IMR-90 (cell line): ENCODE data around the gene CFAP61. TPM values are rescaled to one million over a fixed set of nuclear protein-coding genes. Genes with fewer than 3 reads are reported as not detected.

ENCODE experiments used
- ATAC-seq: fragments of 200-7000 bp; cut with Tn5 transposase; 2 replicates; pipeline ENCODE4 v1.9.1; 2020; ENCODE audit warnings: low read depth, mild to moderate bottlenecking, moderate library complexity
- BruUV-seq: library from RNA; stranded (reverse); fragments of 400-500 nt; replicated peaks from 2 replicates; lab custom pipeline; 2021; lab: Mats Ljungman, UMichigan
- CTCF ChIA-PET: fragments of 300-600 bp; formaldehyde crosslinking; extraction: SDS; loops from one replicate; lab custom pipeline; 2021; ENCODE audit warnings: antibody characterized with exemption; lab: Yijun Ruan, JAX
- POLR2A ChIA-PET: fragments of 300-600 bp; sonication (Branson Sonifier 250); formaldehyde crosslinking; loops from one replicate; lab custom pipeline; 2022; ENCODE audit warnings: antibody characterized with exemption; ENCODE audit not compliant: unreplicated experiment; lab: Charles Lee
- DNase-seq: peaks from one replicate; pipeline ENCODE4 v3.0.0; 2013
- H2AFZ ChIP-seq: replicated peaks from 2 replicates; pipeline ENCODE3; 2013; ENCODE audit warnings: low read length, mild to moderate bottlenecking; ENCODE audit not compliant: poor library complexity
- H2AK5ac ChIP-seq: 2 replicates; pipeline ENCODE4 v1.6.1; 2013; ENCODE audit warnings: low read depth, low read length, inconsistent platforms
- H2AK9ac ChIP-seq: replicated peaks from 2 replicates; pipeline ENCODE3; 2013; ENCODE audit warnings: mild to moderate bottlenecking, low read depth, low read length, moderate library complexity; ENCODE audit not compliant: poor library complexity
- H2BK120ac ChIP-seq: 2 replicates; pipeline ENCODE4 v1.6.1; 2013; ENCODE audit warnings: low read depth, low read length, inconsistent platforms
- H2BK15ac ChIP-seq: 3 replicates; pipeline ENCODE4 v1.6.1; 2013; ENCODE audit warnings: low read depth, low read length, inconsistent platforms
- H2BK20ac ChIP-seq: 2 replicates; pipeline ENCODE4 v1.6.1; 2013; ENCODE audit warnings: low read depth, mild to moderate bottlenecking, inconsistent platforms, low read length, moderate library complexity
- H2BK5ac ChIP-seq: 2 replicates; pipeline ENCODE4 v1.6.1; 2013; ENCODE audit warnings: mild to moderate bottlenecking, low read depth, low read length, inconsistent platforms; ENCODE audit not compliant: poor library complexity, severe bottlenecking
- H3K14ac ChIP-seq: replicated peaks from 2 replicates; pipeline ENCODE4 v1.6.1; 2013; ENCODE audit warnings: low read depth, low read length, inconsistent platforms
- H3K18ac ChIP-seq: 2 replicates; pipeline ENCODE4 v1.6.1; 2013; ENCODE audit warnings: low read depth, low read length, control low read depth
- H3K23ac ChIP-seq: 2 replicates; pipeline ENCODE4 v1.6.1; 2013; ENCODE audit warnings: low read depth, low read length, inconsistent platforms
- H3K27ac ChIP-seq: 2 replicates; pipeline ENCODE4 v1.5.1; 2013; ENCODE audit warnings: mild to moderate bottlenecking, control low read depth, low read length; ENCODE audit not compliant: insufficient read depth
- H3K27me3 ChIP-seq: 2 replicates; pipeline ENCODE4 v1.6.1; 2013; ENCODE audit warnings: low read length; ENCODE audit not compliant: control insufficient read depth, insufficient read depth
- H3K36me3 ChIP-seq: 2 replicates; pipeline ENCODE4 v1.6.1; 2013; ENCODE audit warnings: low read length, mixed read lengths; ENCODE audit not compliant: control insufficient read depth, insufficient read depth
- H3K4ac ChIP-seq: 2 replicates; pipeline ENCODE4 v1.6.1; 2013; ENCODE audit warnings: low read depth, low read length, inconsistent platforms
- H3K4me1 ChIP-seq: 2 replicates; pipeline ENCODE4 v1.6.1; 2013; ENCODE audit warnings: low read length, mixed read lengths; ENCODE audit not compliant: control insufficient read depth, insufficient read depth
- H3K4me2 ChIP-seq: 2 replicates; pipeline ENCODE4 v1.6.1; 2013; ENCODE audit warnings: low read depth, mild to moderate bottlenecking, control low read depth, low read length, moderate library complexity
- H3K4me3 ChIP-seq: 2 replicates; pipeline ENCODE4 v1.5.1; 2013; ENCODE audit warnings: low read depth, mild to moderate bottlenecking, control low read depth, low read length, moderate library complexity; ENCODE audit not compliant: insufficient read depth
- H3K56ac ChIP-seq: 2 replicates; pipeline ENCODE4 v1.6.1; 2013; ENCODE audit warnings: low read length, inconsistent platforms; ENCODE audit not compliant: insufficient read depth; ENCODE audit errors: extremely low read depth
- H3K79me1 ChIP-seq, 2 experiments: 2 replicates each; pipeline ENCODE4 v1.6.1; 2013; ENCODE audit warnings: low read length in 2 of 2, inconsistent platforms in 1 of 2, low read depth in 1 of 2
- H3K9ac ChIP-seq: 2 replicates; pipeline ENCODE4 v1.6.1; 2013; ENCODE audit warnings: low read depth, low read length, control low read depth
- H3K9me1 ChIP-seq: 2 replicates; pipeline ENCODE4 v1.6.1; 2013; ENCODE audit warnings: low read length, inconsistent platforms; ENCODE audit not compliant: insufficient read depth
- H3K9me3 ChIP-seq: 2 replicates; pipeline ENCODE4 v1.6.1; 2013; ENCODE audit warnings: low read length; ENCODE audit not compliant: control insufficient read depth, insufficient read depth
- H4K20me1 ChIP-seq: 2 replicates; pipeline ENCODE4 v1.6.1; 2013; ENCODE audit warnings: low read length, inconsistent platforms; ENCODE audit not compliant: insufficient read depth
- H4K5ac ChIP-seq: 2 replicates; pipeline ENCODE4 v1.6.1; 2013; ENCODE audit warnings: mild to moderate bottlenecking, low read depth, low read length, control low read depth
- H4K8ac ChIP-seq, 2 experiments: 2 replicates each; pipeline ENCODE4 v1.6.1; 2013; ENCODE audit warnings: low read depth in 2 of 2, low read length in 2 of 2, control low read depth in 1 of 2, inconsistent platforms in 1 of 2
- H4K91ac ChIP-seq: 2 replicates; pipeline ENCODE4 v1.6.1; 2013; ENCODE audit warnings: low read depth, low read length, inconsistent platforms; ENCODE audit not compliant: insufficient read depth
- BHLHE40 ChIP-seq: fragments of 150-350 bp; IDR thresholded peaks from 2 replicates; pipeline ENCODE4 v1.6.1; 2016; ENCODE audit warnings: mild to moderate bottlenecking, low read depth, low read length
- CHD1 ChIP-seq: IDR thresholded peaks from 2 replicates; pipeline ENCODE4 v1.6.1; 2012; ENCODE audit warnings: low read depth, low read length, improper control_type of control experiment
- MXI1 ChIP-seq: IDR thresholded peaks from 2 replicates; pipeline ENCODE4 v1.6.1; 2012; ENCODE audit warnings: low read depth, mild to moderate bottlenecking, low read length, moderate library complexity, borderline replicate concordance
- POLR2A ChIP-seq: IDR thresholded peaks from 2 replicates; pipeline ENCODE4 v1.6.1; 2012; ENCODE audit warnings: mild to moderate bottlenecking, low read depth, low read length
- RCOR1 ChIP-seq: IDR thresholded peaks from 2 replicates; pipeline ENCODE4 v1.6.1; 2012; ENCODE audit warnings: mild to moderate bottlenecking, low read length, improper control_type of control experiment; ENCODE audit not compliant: insufficient replicate concordance
- RFX5 ChIP-seq: IDR thresholded peaks from 2 replicates; pipeline ENCODE4 v1.8.0; 2012; ENCODE audit warnings: low read depth, mild to moderate bottlenecking, low read length, moderate library complexity
- WGBS, 2 experiments: methylation state at CpG; one replicate each; pipeline versions ENCODE4 v1.1.5 to v1.1.7; 2013; ENCODE audit warnings: missing lambda C conversion rate in 2 of 2; ENCODE audit not compliant: insufficient read length in 1 of 2; ENCODE audit errors: extremely low coverage in 2 of 2; 5-methylcytosine and 5-hydroxymethylcytosine counted together
- dilution Hi-C: fragments of 300-500 bp; cut with HindIII; formaldehyde crosslinking; loops from one replicate; pipeline ENCODE4 v1.14.3; 2018; ENCODE audit warnings: low sequenced_read_pairs; ENCODE audit not compliant: unreplicated experiment
- in situ Hi-C: fragments of 300-500 bp; cut with MboI; formaldehyde crosslinking; loops from 3 replicates; pipeline ENCODE4 v1.14.3; 2019; ENCODE audit warnings: low sequenced_read_pairs, inconsistent platforms, mixed read lengths
- intact Hi-C: fragments of 100-400 bp; cut with micrococcal nuclease; formaldehyde crosslinking; loops from 2 replicates; pipeline ENCODE4 v1.10.0; 2022
- polyA plus RNA-seq, 3 experiments: library from polyadenylated mRNA; depleted of rRNA; stranded (reverse); fragments of >200 nt; gene quantifications; 2 replicates each; pipeline ENCODE4 v1.2.3, GENCODE V29; 2012; ENCODE audit warnings: low replicate concordance in 1 of 3
- total RNA-seq: library from RNA; depleted of rRNA; stranded (reverse); fragments of >200 nt; gene quantifications from 2 replicates; pipeline ENCODE4 v1.2.3, GENCODE V29; 2012

Gene CFAP61
- total and polyA plus RNA-seq, 2 of the 4 experiments (the other 2 are of a cell fraction), result 0.07 TPM; not detected in 1

GRCh38 chr20:20297752-20298151, 245.4 kb downstream of the CFAP61 start:
- no peak overlapping the region for H3K4me2 ChIP-seq
- H3K27ac ChIP-seq, result no peak overlapping the region
- intact Hi-C loops (no loop called here), in situ Hi-C loops (no loop called here), dilution Hi-C loops (no loop called here)
- H2AK9ac ChIP-seq, result no peak overlapping the region
- BruUV-seq, result no TSS peak
- no peaks in the 10 kb centered on the region for H3K4me1 ChIP-seq
- H3K27me3 ChIP-seq, result no peaks in the 10 kb centered on the region
- H3K56ac ChIP-seq, result no peak overlapping the region
- no peak overlapping the region for H3K18ac ChIP-seq
- H4K91ac ChIP-seq, result no peak overlapping the region
- WGBS, 2 experiments, result no CpG with 5 or more reads among the region's 2 CpGs
- H4K20me1 ChIP-seq, result no peaks in the 10 kb centered on the region
- TF ChIP-seq RFX5, result no peak
- TF ChIP-seq POLR2A, result no peak
- TF ChIP-seq RCOR1, result no peak
- TF ChIP-seq MXI1, result no peak
- TF ChIP-seq CHD1, result no peak
- TF ChIP-seq BHLHE40, result no peak
- DNase-seq (no peak), ATAC-seq (no peak)
- POLR2A ChIA-PET, result no interaction called here
- CTCF ChIA-PET, result no interaction called here
- H3K4ac ChIP-seq, result no peak overlapping the region
- H3K4me3 ChIP-seq, result no peak overlapping the region
- no peak overlapping the region for H2BK5ac ChIP-seq
- no peak overlapping the region for H3K9ac ChIP-seq
- H2AFZ ChIP-seq, result no peak overlapping the region
- no peak overlapping the region for H3K14ac ChIP-seq
- H2BK15ac ChIP-seq, result no peak overlapping the region
- no peak overlapping the region for H2BK120ac ChIP-seq
- no peaks in the 10 kb centered on the region for H3K79me1 ChIP-seq
- no peak overlapping the region for H3K23ac ChIP-seq
- no peaks in the 10 kb centered on the region for H3K9me1 ChIP-seq
- H3K9me3 ChIP-seq, result no peaks in the 10 kb centered on the region
- no peak overlapping the region for H2AK5ac ChIP-seq
- no peak overlapping the region for H2BK20ac ChIP-seq
- H4K8ac ChIP-seq, result no peak overlapping the region
- no peaks in the 10 kb centered on the region for H3K36me3 ChIP-seq
- H4K5ac ChIP-seq, result no peak overlapping the region
